ENCODE results near the gene ATG14. TPM values are rescaled to one million over a fixed set of nuclear protein-coding genes. Genes with fewer than 3 reads are reported as not detected.

The ATG14 gene
- total and polyA plus RNA-seq, 8 donors, result 3.0 to 8.1 (median 4.7) TPM

- DNase-seq (peak in 2 of 6 donors; percentile 14 to 16), ATAC-seq (peak; percentile 31 to 75 (median 63)), FAIRE-seq (no peak)
- 11 to 19% methylated on average over 13 of the region's 13 CpGs for WGBS, 2 donors
- Histone ChIP-seq H3K4me3 (no peak overlapping the region), H3K27me3 (no peaks in the 10 kb centered on the region), H3K36me3 (no peaks in the 10 kb centered on the region), H3K27ac (no peak overlapping the region), H3K4me1 (peaks cover 7 to 18% (median 17%) of the 10 kb centered on the region in 3 donors), H3K9me3 (no peaks in the 10 kb centered on the region)
- intact Hi-C loops (cut with DNase I), result no loop called here
- TF ChIP-seq, protein P1, sequence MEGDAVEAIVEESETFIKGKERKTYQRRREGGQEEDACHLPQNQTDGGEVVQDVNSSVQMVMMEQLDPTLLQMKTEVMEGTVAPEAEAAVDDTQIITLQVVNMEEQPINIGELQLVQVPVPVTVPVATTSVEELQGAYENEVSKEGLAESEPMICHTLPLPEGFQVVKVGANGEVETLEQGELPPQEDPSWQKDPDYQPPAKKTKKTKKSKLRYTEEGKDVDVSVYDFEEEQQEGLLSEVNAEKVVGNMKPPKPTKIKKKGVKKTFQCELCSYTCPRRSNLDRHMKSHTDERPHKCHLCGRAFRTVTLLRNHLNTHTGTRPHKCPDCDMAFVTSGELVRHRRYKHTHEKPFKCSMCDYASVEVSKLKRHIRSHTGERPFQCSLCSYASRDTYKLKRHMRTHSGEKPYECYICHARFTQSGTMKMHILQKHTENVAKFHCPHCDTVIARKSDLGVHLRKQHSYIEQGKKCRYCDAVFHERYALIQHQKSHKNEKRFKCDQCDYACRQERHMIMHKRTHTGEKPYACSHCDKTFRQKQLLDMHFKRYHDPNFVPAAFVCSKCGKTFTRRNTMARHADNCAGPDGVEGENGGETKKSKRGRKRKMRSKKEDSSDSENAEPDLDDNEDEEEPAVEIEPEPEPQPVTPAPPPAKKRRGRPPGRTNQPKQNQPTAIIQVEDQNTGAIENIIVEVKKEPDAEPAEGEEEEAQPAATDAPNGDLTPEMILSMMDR (IDR thresholded peaks at IDR 0.05), result no peak
Measured at GRCh38 chr14:55454264-55455002, 42.8 kb upstream of the ATG14 start.

GRCh38 chr14:55451950-55452349 is 40.3 kb upstream of the ATG14 start:
- intact Hi-C loops (cut with DNase I), result no loop called here
- FAIRE-seq, result no peak
- no peak for ATAC-seq
- Histone ChIP-seq H3K4me1 (peaks cover 7 to 18% (median 17%) of the 10 kb centered on the region in 3 donors), H3K36me3 (no peaks in the 10 kb centered on the region), H3K27me3 (no peaks in the 10 kb centered on the region), H3K4me3 (no peak overlapping the region), H3K9me3 (no peaks in the 10 kb centered on the region), H3K27ac (no peak overlapping the region)
- TF ChIP-seq, protein P1 (IDR thresholded peaks at IDR 0.05), result no peak
- DNase-seq, result no peak
- WGBS, 2 donors, result 61 to 81% methylated on average over 2 of the region's 2 CpGs

GRCh38 chr14:55451398-55451797 is 39.8 kb upstream of the ATG14 start:
- Histone ChIP-seq H3K4me3 (no peak overlapping the region), H3K27ac (no peak overlapping the region), H3K36me3 (no peaks in the 10 kb centered on the region), H3K9me3 (no peaks in the 10 kb centered on the region), H3K4me1 (peaks cover 7 to 18% (median 17%) of the 10 kb centered on the region in 3 donors), H3K27me3 (no peaks in the 10 kb centered on the region)
- TF ChIP-seq, protein P1 (IDR thresholded peaks at IDR 0.05), result no peak
- DNase-seq, result no peak
- no peak for FAIRE-seq
- 33 to 41% methylated on average over 4 of the region's 4 CpGs for WGBS, 2 donors
- ATAC-seq, result peak in 3 of 4 donors; percentile 22 to 36 (median 28)
- intact Hi-C loops (cut with DNase I), result no loop called here

GRCh38 chr14:55450987-55451386 is 39.4 kb upstream of the ATG14 start:
- DNase-seq (no peak), FAIRE-seq (no peak), ATAC-seq (no peak)
- TF ChIP-seq, protein P1 (IDR thresholded peaks at IDR 0.05), result no peak
- no peak overlapping the region for H3K27ac ChIP-seq
- H3K4me3 ChIP-seq, result no peak overlapping the region
- peaks cover 7 to 18% (median 17%) of the 10 kb centered on the region in 3 donors for H3K4me1 ChIP-seq
- intact Hi-C loops (cut with DNase I), result no loop called here
- no peaks in the 10 kb centered on the region for H3K27me3 ChIP-seq
- H3K9me3 ChIP-seq, result no peaks in the 10 kb centered on the region
- no peaks in the 10 kb centered on the region for H3K36me3 ChIP-seq

- Histone ChIP-seq H3K27ac (no peak overlapping the region), H3K9me3 (no peaks in the 10 kb centered on the region), H3K27me3 (no peaks in the 10 kb centered on the region), H3K4me3 (no peak overlapping the region), H3K36me3 (no peaks in the 10 kb centered on the region), H3K4me1 (peaks cover 7 to 18% (median 17%) of the 10 kb centered on the region in 3 donors)
- TF ChIP-seq, protein P1 (IDR thresholded peaks at IDR 0.05), result no peak
- FAIRE-seq (no peak), DNase-seq (no peak), ATAC-seq (peak in 1 of 4 donors; percentile 9)
- WGBS, 2 donors, result 56 to 60% methylated on average over 3 of the region's 3 CpGs
- intact Hi-C loops (cut with DNase I), result no loop called here
Measured at GRCh38 chr14:55450539-55450938, 38.9 kb upstream of the ATG14 start.

Measured in pancreas (tissue), 10 donors.